NCI-H82 treated with DMSO at 0.1 percent for 48 hours (cell line): Measurements from ENCODE around the gene SGTA.

Experiments used
- DNase-seq: peaks from one replicate; lab custom pipeline; 2025; ENCODE audit not compliant: unreplicated experiment; lab: John Stamatoyannopoulos, UW

SGTA gene

DNA sequence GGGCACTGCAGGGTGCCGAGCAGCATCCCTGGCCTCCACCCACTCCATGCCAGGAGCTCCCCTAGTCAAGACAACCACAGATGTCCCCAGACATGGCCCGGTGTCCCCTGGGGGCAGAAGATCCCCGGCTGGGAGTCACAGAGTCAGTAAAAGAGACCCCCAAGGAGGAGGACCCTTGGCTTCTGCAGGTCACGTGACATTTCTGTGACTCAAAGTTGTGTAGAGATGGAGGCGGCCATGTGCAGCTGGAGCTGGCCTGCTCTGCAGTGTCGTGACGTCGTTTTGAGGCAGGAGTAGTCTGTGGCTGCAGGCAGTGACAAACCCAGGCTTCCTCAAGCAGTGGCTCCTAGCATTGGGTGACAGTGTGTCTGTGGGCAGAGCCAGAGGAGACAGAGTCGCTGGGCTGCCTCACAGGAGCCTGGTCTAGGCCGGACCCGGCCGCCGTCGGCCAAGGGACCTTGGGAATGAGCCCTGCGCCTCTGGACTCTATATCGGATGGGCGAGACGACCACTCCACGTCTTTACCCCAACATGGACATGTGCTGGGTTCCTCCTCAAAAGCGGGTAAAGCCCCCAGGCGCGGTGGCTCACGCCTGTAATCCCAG is 54.2 kb downstream of the SGTA start:
- DNase-seq, result no peak

DNA sequence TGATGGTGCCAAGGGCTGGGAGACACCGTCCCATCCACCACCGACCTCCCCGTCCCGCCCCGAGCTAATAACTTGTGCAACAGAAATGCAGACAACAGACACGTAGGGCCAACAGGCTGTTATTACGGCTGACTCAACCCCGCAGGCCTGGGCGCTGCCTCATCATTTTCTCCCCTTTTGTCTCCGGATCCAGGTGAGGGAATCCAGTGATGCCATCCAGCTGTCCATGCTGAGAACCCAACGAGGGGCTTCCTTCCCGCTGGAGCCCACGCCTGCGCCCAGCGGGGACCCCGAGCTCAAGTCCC is 55.5 kb downstream of the SGTA start:
- DNase-seq, result no peak

GRCh38 chr19:2726904-2727639 is 56.0 kb downstream of the SGTA start:
- DNase-seq, result no peak

- DNase-seq, result no peak
Measured at GRCh38 chr19:2726160-2726855, 56.8 kb downstream of the SGTA start.

DNA sequence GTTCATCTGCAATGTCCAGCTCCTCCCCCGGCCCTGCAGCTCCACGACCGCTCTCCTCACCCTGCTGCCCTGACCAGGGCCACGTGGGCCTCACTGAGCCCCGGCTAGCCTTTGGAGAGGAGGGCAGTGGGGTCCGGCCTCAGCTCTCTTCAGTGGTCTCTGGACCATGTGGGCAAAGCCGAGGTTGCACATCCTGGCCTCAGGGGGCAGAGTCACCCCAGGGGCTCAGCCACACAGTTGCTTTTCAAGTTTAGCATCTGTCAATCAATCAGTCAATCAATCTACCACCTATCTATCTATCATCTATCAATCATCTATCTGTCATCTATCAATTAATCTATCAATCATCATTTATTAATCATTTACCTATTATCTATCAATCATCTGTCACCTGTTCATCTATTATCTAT is 58.9 kb downstream of the SGTA start:
- DNase-seq, result no peak

- DNase-seq, result no peak
Measured at GRCh38 chr19:2723747-2724146, 59.3 kb downstream of the SGTA start.

- DNase-seq, result no peak
Measured at GRCh38 chr19:2723345-2723715, 59.7 kb downstream of the SGTA start.

DNA sequence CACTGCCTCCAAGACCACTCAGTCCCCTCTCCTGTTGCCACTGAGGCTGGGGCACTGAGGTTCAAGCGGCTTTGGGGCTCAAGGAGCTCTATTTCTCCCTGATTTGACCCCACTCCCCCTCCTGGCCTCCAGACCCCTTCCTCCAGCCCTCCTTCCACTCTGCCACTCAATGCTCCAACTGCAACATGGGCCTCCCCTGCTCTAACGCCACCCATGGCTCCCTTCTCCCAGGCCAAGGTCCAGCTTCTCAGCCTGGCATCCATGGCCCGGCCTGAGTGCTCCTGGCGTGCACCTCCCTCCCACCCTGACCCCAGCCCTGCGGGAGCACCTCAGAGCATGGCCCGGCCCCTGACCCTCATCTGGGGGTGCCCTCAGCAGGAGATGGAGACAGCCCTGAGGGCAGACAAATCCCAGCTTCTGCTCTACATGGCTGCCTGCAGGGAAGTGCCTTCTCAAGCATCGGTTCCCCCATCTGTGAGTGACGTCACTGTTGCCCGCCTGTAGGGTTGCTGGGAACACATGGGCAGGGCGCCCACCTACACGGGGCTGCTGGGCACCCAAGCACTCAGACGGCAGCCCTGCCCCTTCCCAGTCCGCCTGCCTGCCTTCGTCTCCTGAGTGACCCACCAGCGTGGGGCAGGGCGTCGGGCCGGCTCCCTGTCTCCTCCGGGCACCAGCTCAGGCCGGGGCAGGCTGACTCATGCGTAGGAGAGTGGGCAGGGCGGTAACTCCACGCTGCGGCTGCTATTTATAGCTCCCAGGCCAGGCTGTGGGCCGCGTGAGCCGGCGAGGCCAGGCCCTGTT is 60.3 kb downstream of the SGTA start:
- DNase-seq, result no peak

DNA sequence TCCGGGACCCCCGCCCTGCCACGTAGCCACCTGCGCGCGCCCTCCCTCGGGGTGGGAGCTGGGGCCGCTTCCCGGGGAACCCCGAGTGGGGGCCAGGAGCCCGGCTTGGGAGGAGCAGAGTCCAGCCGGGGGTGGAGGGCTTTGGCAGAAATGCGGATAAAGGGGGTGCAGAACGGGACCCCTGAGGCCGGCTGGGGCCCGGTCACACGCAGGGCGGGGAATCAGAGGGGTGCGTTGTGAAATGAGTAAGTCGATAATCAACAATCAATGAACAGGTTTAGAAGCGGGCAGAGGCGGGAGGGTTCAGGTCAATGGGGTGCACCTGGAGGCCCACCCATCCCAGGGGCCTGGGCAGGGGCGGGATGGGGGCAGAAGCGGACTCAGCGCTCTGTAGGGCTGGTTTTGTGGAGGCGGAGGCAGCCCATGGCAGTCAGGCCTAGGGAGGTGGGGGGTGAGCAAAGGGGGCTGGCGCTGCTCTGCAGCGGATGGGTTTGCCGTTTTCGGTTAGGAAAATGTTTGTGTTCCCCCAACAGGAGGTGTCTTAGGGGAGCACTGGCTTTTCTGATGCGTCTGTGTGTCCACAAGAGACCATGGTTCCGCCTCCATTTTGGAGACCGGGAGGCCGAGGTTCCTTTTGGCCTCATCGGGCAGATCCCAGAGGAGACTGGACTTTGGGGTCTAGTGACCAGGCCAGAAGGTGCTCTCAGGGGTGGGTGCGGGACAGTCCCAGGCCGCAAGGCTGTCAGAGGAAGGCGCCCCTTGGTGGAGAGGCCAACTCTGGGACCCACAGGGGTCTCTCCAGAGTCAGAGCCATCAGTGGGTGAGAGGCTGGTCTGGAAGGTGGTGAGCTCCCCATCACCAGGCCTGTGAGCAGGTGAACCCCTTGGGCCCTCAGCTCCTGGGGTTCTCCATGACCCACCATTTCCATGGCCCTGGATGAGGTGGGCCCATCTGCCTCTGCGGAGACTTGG is 61.2 kb downstream of the SGTA start:
- no peak for DNase-seq

DNA sequence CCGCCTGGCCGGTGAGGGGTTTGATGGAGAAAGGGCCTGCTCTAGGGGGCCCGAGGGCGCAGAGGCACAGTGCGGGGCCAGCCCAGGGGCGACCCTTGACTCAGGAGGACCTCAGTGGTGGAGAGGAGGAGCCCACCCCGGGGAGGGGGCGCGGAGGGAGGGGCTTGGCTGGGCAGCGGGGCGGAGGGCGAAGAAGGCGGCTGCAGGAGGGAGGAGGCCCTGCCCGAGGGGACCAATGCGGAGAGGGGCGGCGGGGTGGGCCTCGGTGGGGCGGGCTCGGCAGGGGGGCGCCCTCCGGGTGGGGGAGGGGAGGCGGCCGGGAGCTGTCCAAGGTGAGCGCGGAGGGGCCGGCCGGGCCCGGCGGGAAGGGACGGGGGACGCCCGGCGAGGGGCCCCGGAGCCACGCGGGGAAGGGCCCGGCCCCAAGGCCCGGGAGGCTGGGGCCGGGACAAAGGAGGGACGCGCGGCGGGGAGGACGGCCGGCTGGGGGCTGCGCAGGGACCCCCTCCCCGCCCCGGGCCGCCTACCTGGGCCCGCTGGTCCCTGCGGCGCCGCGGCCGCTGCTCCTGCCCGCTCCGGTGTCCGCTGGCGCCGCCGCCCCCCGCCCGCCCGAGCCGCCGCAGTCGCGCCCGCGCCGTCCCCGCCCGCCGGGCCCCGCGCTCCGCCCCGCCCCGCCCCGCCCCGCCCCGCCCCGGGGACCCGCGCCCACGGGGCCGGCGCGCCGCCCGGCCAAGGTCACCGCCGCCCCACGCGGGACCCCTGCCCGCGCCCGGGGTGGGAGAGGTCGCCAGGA is 62.1 kb downstream of the SGTA start, which contains the start of gene DIRAS1:
Gene DIRAS1, minus strand, starts transcription at position 596 of the 793 bp plus-strand sequence. CDS start 3,566 bp downstream, outside the sequence.
- DNase-seq, result no peak

- no peak for DNase-seq
Measured at GRCh38 chr19:2719920-2720776, 62.9 kb downstream of the SGTA start.

GRCh38 chr19:2719232-2719735 is 63.8 kb downstream of the SGTA start:
- DNase-seq, result no peak

GRCh38 chr19:2717638-2718541 is 65.2 kb downstream of the SGTA start:
- DNase-seq, result no peak

DNA sequence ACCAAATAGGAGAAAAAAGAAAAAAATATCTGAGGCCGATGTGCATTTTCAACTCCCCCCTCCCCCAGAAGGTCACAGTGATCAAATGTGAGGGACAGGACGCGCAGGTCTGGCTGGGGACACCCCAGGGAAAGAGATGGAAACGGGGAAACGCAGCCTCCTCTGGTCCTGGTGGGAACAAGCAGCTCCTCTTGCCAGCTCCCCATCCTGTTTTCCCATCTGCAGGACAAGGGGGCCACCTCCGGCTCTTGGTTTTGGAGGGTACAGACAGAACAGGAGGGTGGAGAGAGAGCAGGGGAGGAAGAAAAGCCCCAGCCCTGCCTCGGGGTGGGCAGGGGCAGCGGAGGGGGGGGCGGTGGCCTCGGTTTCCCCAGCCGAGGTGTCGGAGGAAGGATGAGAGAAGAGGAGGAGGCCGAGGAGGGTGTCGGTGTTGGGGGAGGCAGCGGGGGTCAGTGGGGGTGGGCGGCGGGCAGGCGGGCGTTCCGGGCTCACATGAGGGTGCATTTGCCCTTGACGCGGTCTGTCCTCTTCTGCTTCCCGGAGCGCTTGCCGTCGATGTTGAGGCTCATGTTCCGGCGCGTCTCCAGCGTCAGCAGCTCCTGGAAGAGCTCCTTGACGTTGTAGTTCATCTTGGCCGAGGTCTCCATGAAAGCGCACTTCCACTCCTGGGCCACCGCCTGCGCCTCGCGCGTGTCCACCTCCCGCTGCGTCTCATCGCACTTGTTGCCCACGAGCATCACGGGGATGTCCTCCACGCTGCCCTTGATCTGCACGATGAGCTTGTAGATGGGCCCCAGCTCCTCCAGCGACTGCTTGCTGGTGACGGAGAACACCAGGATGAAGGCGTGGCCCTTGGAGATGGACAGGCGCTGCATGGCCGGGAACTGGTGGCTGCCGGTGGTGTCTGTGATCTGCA is 66.1 kb downstream of the SGTA start:
- no peak for DNase-seq

- DNase-seq, result no peak
Measured at GRCh38 chr19:2716275-2716650, 66.8 kb downstream of the SGTA start.

DNA sequence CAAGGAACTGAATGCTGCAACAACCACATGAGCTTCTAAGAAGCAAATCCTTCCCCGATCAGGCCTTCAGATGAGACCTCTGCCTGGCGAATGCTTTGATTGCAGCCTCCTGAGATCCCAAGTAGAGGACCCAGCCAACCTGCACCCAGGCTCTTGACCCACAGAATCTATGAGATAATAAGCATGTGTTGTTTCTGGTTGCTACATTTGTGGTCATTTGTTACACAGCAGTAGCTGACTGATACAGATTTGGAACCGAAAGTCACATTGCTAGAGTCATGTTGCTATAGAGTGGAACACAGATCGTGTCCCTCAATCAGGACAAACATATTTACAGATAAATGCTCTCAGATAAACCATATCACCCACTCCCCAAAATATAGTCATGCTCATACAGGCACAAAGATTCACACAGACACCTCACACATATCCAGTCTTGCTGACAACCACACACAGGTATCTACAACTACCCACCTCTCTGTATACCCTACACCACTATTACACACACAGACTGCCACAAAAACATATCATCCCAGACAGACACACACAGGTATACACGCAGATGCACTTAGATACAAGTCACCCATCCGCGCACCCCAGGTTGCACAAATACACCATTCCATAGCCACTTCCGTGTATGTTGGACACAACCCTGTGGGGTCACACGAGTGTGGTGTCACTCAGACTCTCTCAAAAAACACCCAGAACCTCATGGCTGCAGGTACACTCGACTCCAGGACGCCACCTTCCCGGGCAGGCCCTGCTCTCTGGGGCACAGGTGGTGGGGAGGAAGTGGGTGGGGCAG is 67.4 kb downstream of the SGTA start:
- DNase-seq, result no peak
